ENCODE results near the gene SPATA2L.

Gene SPATA2L

GRCh38 chr16:89656435-89657121, 44.9 kb downstream of the SPATA2L start:
- DNase-seq (ENCODE audit: low read depth in 3 of 3) = no peak

- DNase-seq (ENCODE audit: low read depth in 3 of 3) = no peak
Measured at GRCh38 chr16:89655062-89655643, 46.4 kb downstream of the SPATA2L start.

GRCh38 chr16:89653656-89654295, 47.7 kb downstream of the SPATA2L start:
- no peak for DNase-seq (ENCODE audit: low read depth in 3 of 3)

- no peak for DNase-seq (ENCODE audit: low read depth in 3 of 3)
Measured at GRCh38 chr16:89651584-89651983, 49.9 kb downstream of the SPATA2L start.

- DNase-seq (ENCODE audit: low read depth in 3 of 3) = no peak
Measured at GRCh38 chr16:89646906-89647305, 54.6 kb downstream of the SPATA2L start.

Data from stimulated activated CD4-positive, alpha-beta T cell treated with anti-CD3 and anti-CD28 coated beads, TNF-alpha, amount 100 ng/mL, for 4 hours (primary cell).